OCI-LY1 (cell line): ENCODE measurements around the gene SNRPA1.

ENCODE experiments used
- H2AFZ ChIP-seq: fragments of 200-600 bp; sonication (generic), shearing (Covaris generic); 2 replicates; pipeline ENCODE4 v1.6.0; 2014; ENCODE audit warnings: antibody characterized with exemption, mild to moderate bottlenecking, low read length
- H3F3A ChIP-seq: fragments of 200-600 bp; sonication (generic), shearing (Covaris generic); 2 replicates; pipeline ENCODE4 v1.6.0; 2014; ENCODE audit warnings: mild to moderate bottlenecking, antibody characterized with exemption, low read length, moderate library complexity; ENCODE audit not compliant: insufficient read depth
- H3K27ac ChIP-seq: fragments of 200-600 bp; sonication (generic); 2 replicates; pipeline ENCODE4 v1.5.1; 2014; ENCODE audit warnings: low read length, mixed run types, mild to moderate bottlenecking, low read depth; ENCODE audit not compliant: poor library complexity, severe bottlenecking
- H3K27me3 ChIP-seq: fragments of 200-600 bp; sonication (generic); 2 replicates; pipeline ENCODE4 v1.6.0; 2014; ENCODE audit warnings: antibody characterized with exemption, mild to moderate bottlenecking, low read length, moderate library complexity; ENCODE audit not compliant: insufficient read depth
- H3K36me3 ChIP-seq: fragments of 200-600 bp; sonication (generic); 2 replicates; pipeline ENCODE4 v1.6.1; 2014; ENCODE audit warnings: mild to moderate bottlenecking, antibody characterized with exemption, low read length, moderate library complexity, mixed read lengths; ENCODE audit not compliant: insufficient read depth
- H3K4me1 ChIP-seq: fragments of 200-600 bp; sonication (generic); 2 replicates; pipeline ENCODE4 v1.5.1; 2014; ENCODE audit warnings: mild to moderate bottlenecking, low read length, moderate library complexity; ENCODE audit not compliant: insufficient read depth, severe bottlenecking
- H3K4me2 ChIP-seq: fragments of 200-600 bp; sonication (generic), shearing (Covaris generic); 2 replicates; pipeline ENCODE4 v1.6.1; 2014; ENCODE audit warnings: low read length
- H3K4me3 ChIP-seq: fragments of 200-600 bp; sonication (generic); 2 replicates; pipeline ENCODE4 v1.5.1; 2014; ENCODE audit warnings: low read length, low read depth, mild to moderate bottlenecking, mixed read lengths; ENCODE audit not compliant: poor library complexity, severe bottlenecking
- H3K79me2 ChIP-seq: fragments of 200-600 bp; shearing (Covaris generic); 2 replicates; pipeline ENCODE4 v1.6.1; 2016; ENCODE audit warnings: mixed run types, low read length, mixed read lengths; ENCODE audit not compliant: insufficient read depth
- H3K9ac ChIP-seq: fragments of 200-600 bp; sonication (generic), shearing (Covaris generic); 2 replicates; pipeline ENCODE4 v1.6.1; 2014; ENCODE audit warnings: mild to moderate bottlenecking, low read length, mixed read lengths
- H3K9me2 ChIP-seq: fragments of 200-600 bp; sonication (generic), shearing (Covaris generic); 2 replicates; pipeline ENCODE4 v1.6.1; 2014; ENCODE audit warnings: low read depth, mild to moderate bottlenecking, low read length, mixed read lengths
- H3K9me3 ChIP-seq: fragments of 200-600 bp; shearing (Covaris generic); 2 replicates; pipeline ENCODE4 v1.6.1; 2014; ENCODE audit warnings: low read length, mixed read lengths
- H4K20me1 ChIP-seq: fragments of 200-600 bp; sonication (generic), shearing (Covaris generic); 2 replicates; pipeline ENCODE4 v1.6.0; 2016; ENCODE audit warnings: mild to moderate bottlenecking, low read length; ENCODE audit not compliant: insufficient read depth
- EZH2 ChIP-seq: fragments of 200-600 bp; sonication (generic), shearing (Covaris generic); IDR thresholded peaks from 2 replicates; pipeline ENCODE4 v1.8.0; 2017; ENCODE audit warnings: borderline replicate concordance, mixed run types, mild to moderate bottlenecking, antibody characterized with exemption, low read length, moderate library complexity, mixed read lengths
- TF ChIP-seq, protein P1 (sequence below): fragments of 200-600 bp; sonication (generic), shearing (Covaris generic); IDR thresholded peaks from 2 replicates; pipeline ENCODE4 v1.5.1; 2017; ENCODE audit warnings: mild to moderate bottlenecking, antibody characterized with exemption, low read length, moderate library complexity, mixed read lengths

The SNRPA1 gene

DNA sequence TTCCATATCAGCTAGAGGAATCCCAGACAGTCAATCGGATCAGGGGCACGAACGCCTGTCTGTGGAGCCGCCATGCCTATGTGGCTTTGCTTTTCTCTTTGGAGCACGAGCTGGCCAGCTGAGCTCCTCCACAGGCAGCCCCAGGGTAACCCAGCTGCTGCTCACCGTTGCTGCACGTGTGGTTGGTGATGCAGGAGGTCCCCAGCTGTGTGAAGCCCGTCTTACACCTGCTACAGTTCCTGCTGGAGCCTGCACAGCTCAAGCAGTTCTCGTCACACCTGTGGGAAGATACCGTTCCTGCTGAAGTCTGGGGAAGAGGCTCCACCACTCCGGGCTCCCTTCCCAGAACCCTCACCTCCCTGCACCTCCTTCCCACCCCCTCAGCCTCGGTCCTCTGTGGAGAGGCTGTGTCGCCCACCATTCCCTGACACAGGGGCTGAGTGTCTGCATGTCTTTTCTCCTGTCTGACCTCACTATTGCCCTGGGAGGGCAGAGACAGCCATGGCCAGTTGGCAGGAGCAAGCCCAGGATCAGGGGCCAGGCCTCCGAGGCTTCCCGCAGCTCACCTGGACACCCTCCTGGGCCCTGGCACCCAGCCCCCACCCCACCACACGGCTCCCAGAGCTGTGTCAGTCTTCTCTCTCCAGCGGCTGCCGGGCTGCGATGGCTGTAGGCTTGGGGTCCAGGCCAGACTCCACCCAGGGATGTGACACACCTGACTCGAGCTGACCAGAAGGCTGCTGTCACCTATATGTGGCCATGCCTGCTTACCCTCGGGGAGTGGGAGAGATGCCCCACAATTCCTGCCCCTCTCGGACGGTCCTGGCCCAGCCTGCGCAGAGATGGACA lies 12.2 kb upstream of the SNRPA1 start:
- Histone ChIP-seq H3K27ac (no peak overlapping the region), H3K36me3 (no peaks in the 10 kb centered on the region), H3K9me3 (no peaks in the 10 kb centered on the region), H3K79me2 (no peaks in the 10 kb centered on the region), H3K4me3 (no peak overlapping the region), H3F3A (no peaks in the 10 kb centered on the region), H3K27me3 (0 out of 2 replicates have a peak, but pooled peaks cover 9% of the 10 kb centered on the region), H3K4me1 (no peaks in the 10 kb centered on the region), H2AFZ (no peak overlapping the region), H3K4me2 (no peak overlapping the region), H3K9ac (no peak overlapping the region), H3K9me2 (no peaks in the 10 kb centered on the region), H4K20me1 (no peaks in the 10 kb centered on the region)
- no peak for TF ChIP-seq EZH2
- TF ChIP-seq, protein P1, sequence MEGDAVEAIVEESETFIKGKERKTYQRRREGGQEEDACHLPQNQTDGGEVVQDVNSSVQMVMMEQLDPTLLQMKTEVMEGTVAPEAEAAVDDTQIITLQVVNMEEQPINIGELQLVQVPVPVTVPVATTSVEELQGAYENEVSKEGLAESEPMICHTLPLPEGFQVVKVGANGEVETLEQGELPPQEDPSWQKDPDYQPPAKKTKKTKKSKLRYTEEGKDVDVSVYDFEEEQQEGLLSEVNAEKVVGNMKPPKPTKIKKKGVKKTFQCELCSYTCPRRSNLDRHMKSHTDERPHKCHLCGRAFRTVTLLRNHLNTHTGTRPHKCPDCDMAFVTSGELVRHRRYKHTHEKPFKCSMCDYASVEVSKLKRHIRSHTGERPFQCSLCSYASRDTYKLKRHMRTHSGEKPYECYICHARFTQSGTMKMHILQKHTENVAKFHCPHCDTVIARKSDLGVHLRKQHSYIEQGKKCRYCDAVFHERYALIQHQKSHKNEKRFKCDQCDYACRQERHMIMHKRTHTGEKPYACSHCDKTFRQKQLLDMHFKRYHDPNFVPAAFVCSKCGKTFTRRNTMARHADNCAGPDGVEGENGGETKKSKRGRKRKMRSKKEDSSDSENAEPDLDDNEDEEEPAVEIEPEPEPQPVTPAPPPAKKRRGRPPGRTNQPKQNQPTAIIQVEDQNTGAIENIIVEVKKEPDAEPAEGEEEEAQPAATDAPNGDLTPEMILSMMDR = no peak

DNA sequence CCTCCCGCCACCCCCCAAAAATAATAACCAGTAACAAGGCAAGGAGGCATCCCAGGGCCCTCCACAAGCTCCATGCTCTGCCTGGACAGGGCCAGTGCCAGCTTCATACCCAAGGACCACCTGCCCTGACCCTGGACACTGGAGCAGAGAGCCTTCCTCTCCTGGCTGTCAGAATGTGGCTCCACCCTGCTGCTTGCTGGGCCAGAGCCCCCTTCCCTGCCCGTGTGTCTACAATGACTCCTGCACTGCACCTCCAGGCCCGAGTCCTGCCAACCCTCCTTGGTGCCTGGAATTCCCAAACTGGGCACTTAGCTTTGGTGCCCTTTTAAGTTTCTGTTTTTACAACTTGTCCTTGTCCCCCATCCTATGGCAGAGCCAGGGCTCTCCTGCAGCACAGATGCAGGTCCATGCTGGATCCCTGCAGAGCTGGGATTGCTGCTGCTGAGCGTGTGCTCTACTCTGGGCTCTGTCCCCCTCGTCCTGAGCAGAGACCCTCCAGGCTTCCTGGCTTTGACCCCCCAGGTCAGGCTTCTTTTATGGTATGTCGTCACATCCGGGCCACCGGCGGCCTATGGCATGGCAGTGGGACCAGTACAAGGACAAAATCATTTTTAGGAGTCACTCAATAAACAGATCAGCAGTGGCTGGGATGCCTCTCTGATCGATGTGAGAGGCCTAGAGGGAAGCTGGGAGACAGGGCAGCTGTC lies 11.4 kb upstream of the SNRPA1 start:
- Histone ChIP-seq H3K9me3 (no peaks in the 10 kb centered on the region), H3K79me2 (no peaks in the 10 kb centered on the region), H3K9me2 (no peaks in the 10 kb centered on the region), H3K4me2 (no peak overlapping the region), H3K9ac (no peak overlapping the region), H3K27me3 (0 out of 2 replicates have a peak, but pooled peaks cover 9% of the 10 kb centered on the region), H2AFZ (no peak overlapping the region), H3K4me3 (no peak overlapping the region), H3F3A (no peaks in the 10 kb centered on the region), H3K4me1 (no peaks in the 10 kb centered on the region), H3K36me3 (no peaks in the 10 kb centered on the region), H4K20me1 (no peaks in the 10 kb centered on the region), H3K27ac (no peak overlapping the region)
- TF ChIP-seq, protein P1 = no peak
- TF ChIP-seq EZH2 = no peak

DNA sequence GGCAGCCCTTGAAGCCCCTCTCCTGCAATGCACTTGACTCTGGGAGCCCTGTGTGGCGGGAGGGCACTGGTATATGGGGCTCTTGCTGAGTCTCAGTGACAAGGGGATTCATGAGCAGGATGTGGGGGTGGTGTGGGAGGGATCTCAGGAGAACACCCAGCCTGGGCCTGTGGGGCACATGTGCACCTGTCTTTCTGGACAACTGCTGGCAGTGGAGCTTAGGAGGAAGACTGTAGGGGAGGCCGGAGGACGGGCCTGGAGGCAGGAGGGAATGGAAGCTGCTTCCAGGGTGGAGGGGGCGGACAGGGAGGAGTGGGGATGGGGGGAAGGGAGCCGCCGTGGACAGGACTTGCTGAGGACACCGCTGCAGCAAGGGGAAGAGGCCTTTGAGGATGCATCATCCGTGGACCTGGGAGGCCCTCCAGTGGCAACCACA lies 10.8 kb upstream of the SNRPA1 start:
- no peak overlapping the region for H3K4me2 ChIP-seq
- 0 out of 2 replicates have a peak, but pooled peaks cover 9% of the 10 kb centered on the region for H3K27me3 ChIP-seq
- no peaks in the 10 kb centered on the region for H3K79me2 ChIP-seq
- no peaks in the 10 kb centered on the region for H3K36me3 ChIP-seq
- no peaks in the 10 kb centered on the region for H4K20me1 ChIP-seq
- H3K9me2 ChIP-seq = no peaks in the 10 kb centered on the region
- no peak overlapping the region for H2AFZ ChIP-seq
- H3K9ac ChIP-seq = no peak overlapping the region
- no peaks in the 10 kb centered on the region for H3F3A ChIP-seq
- no peak overlapping the region for H3K27ac ChIP-seq
- H3K9me3 ChIP-seq = no peaks in the 10 kb centered on the region
- TF ChIP-seq, protein P1 = no peak
- TF ChIP-seq EZH2 = no peak
- H3K4me3 ChIP-seq = no peak overlapping the region
- no peaks in the 10 kb centered on the region for H3K4me1 ChIP-seq
